GM12873 (cell line): Measurements from ENCODE around the gene MTFR1L.

Source experiments
- CTCF ChIP-seq: IDR thresholded peaks from 2 replicates; pipeline ENCODE4 v1.5.1; 2012; ENCODE audit warnings: low read depth, mild to moderate bottlenecking, moderate library complexity, low read length, control low read depth; ENCODE audit not compliant: insufficient read depth; ENCODE audit errors: missing control alignments

MTFR1L gene

GRCh38 chr1:25774206-25774803 is 45.4 kb upstream of the MTFR1L start:
- TF ChIP-seq CTCF, result no peak

GRCh38 chr1:25774921-25775771 is 44.6 kb upstream of the MTFR1L start:
- TF ChIP-seq CTCF, result no peak

GRCh38 chr1:25779388-25779787 is 40.4 kb upstream of the MTFR1L start:
- no peak for TF ChIP-seq CTCF

- TF ChIP-seq CTCF, result no peak
Measured at GRCh38 chr1:25779894-25780293, 39.9 kb upstream of the MTFR1L start.

- TF ChIP-seq CTCF, result no peak
Measured at GRCh38 chr1:25780318-25781129, 39.2 kb upstream of the MTFR1L start.

GRCh38 chr1:25781130-25781433 is 38.7 kb upstream of the MTFR1L start:
- TF ChIP-seq CTCF, result no peak

- no peak for TF ChIP-seq CTCF
Measured at GRCh38 chr1:25782608-25783201, 37.0 kb upstream of the MTFR1L start.
